Measurements from ENCODE around the gene TSPAN16. TPM values are rescaled to one million over a fixed set of nuclear protein-coding genes. Genes with fewer than 3 reads are reported as not detected.

TSPAN16 gene
- total RNA-seq, 1 donor from 2014 or later = not detected

- H3K36me3 Mint-ChIP-seq (ENCODE audit: low read depth) = no peaks in the 10 kb centered on the region
- peaks cover 5% of the 10 kb centered on the region for H3K4me1 Mint-ChIP-seq
- ATAC-seq (ENCODE audit: low read depth) (no peak), DNase-seq (no peak)
- ChIA-PET POLR2A (interaction anchor here (0.5 to 0.7 kb wide), 2 partner anchors 36 to 123 kb away, joined by 4 to 5 read pairs; no protein-coding TSS in a partner anchor), CTCF (no interaction called here)
- no peaks in the 10 kb centered on the region for H3K9me3 Mint-ChIP-seq
- no peak for TF ChIP-seq CTCF (IDR thresholded peaks at IDR 0.05)
- no peak overlapping the region for H3K27ac Mint-ChIP-seq
- intact Hi-C loops (cut with micrococcal nuclease) = no loop called here
- no peak overlapping the region for H3K4me3 Mint-ChIP-seq
- H3K27me3 Mint-ChIP-seq = no peaks in the 10 kb centered on the region
Measured at GRCh38 chr19:11257846-11258380, 38.0 kb upstream of the TSPAN16 start.

- no peaks in the 10 kb centered on the region for H3K9me3 Mint-ChIP-seq
- CTCF ChIA-PET = no interaction called here
- DNase-seq = no peak
- H3K4me1 Mint-ChIP-seq = peaks cover 7% of the 10 kb centered on the region
- POLR2A ChIA-PET = no interaction called here
- ATAC-seq (ENCODE audit: low read depth) = no peak
- H3K4me3 Mint-ChIP-seq = peak overlapping the region; percentile 61
- no peaks in the 10 kb centered on the region for H3K36me3 Mint-ChIP-seq (ENCODE audit: low read depth)
- intact Hi-C loops (cut with micrococcal nuclease) = loop anchor here (2.0 kb wide), 1 partner anchor 18 kb away; no protein-coding TSS in a partner anchor
- TF ChIP-seq CTCF (IDR thresholded peaks at IDR 0.05) = no peak
- H3K27ac Mint-ChIP-seq = no peak overlapping the region
- peaks cover 2% of the 10 kb centered on the region for H3K27me3 Mint-ChIP-seq
Measured at GRCh38 chr19:11260996-11261395, 35.0 kb upstream of the TSPAN16 start.

- TF ChIP-seq CTCF (IDR thresholded peaks at IDR 0.05) = no peak
- ATAC-seq (ENCODE audit: low read depth) (no peak), DNase-seq (no peak)
- Mint-ChIP-seq H3K27me3 (peaks cover 2% of the 10 kb centered on the region), H3K4me3 (peak overlapping the region; percentile 61), H3K27ac (no peak overlapping the region), H3K9me3 (no peaks in the 10 kb centered on the region), H3K36me3 (ENCODE audit: low read depth) (no peaks in the 10 kb centered on the region), H3K4me1 (peaks cover 7% of the 10 kb centered on the region)
- CTCF ChIA-PET = no interaction called here
- POLR2A ChIA-PET = no interaction called here
- intact Hi-C loops (cut with micrococcal nuclease) = loop anchor here (2.0 kb wide), 1 partner anchor 19 kb away; no protein-coding TSS in a partner anchor
Measured at GRCh38 chr19:11261431-11261970, 34.5 kb upstream of the TSPAN16 start.

- H3K4me1 Mint-ChIP-seq = peaks cover 7% of the 10 kb centered on the region
- CTCF ChIA-PET = no interaction called here
- POLR2A ChIA-PET = no interaction called here
- no peaks in the 10 kb centered on the region for H3K9me3 Mint-ChIP-seq
- H3K27ac Mint-ChIP-seq = no peak within 1 kb of the TSS
- H3K27me3 Mint-ChIP-seq = peaks cover 4% of the 10 kb centered on the region
- H3K36me3 Mint-ChIP-seq (ENCODE audit: low read depth) = no peaks in the 10 kb centered on the region
- DNase-seq (peak; percentile 37), ATAC-seq (ENCODE audit: low read depth) (peak; percentile 78)
- peak within 1 kb of the TSS; percentile 81 for H3K4me3 Mint-ChIP-seq
- intact Hi-C loops (cut with micrococcal nuclease) = loop anchor here (2.0 kb wide), 1 partner anchor 19 kb away; no protein-coding TSS in a partner anchor
- TF ChIP-seq CTCF (IDR thresholded peaks at IDR 0.05) = no peak
Measured at GRCh38 chr19:11261971-11262839, 33.8 kb upstream of the TSPAN16 start, which contains the start of gene DOCK6. DOCK6 (minus strand) TSS chr19:11262524; CDS start chr19:11262440, 84 bp downstream.

- no peak overlapping the region for H3K27ac Mint-ChIP-seq
- H3K9me3 Mint-ChIP-seq = no peaks in the 10 kb centered on the region
- ATAC-seq (ENCODE audit: low read depth) (no peak), DNase-seq (no peak)
- intact Hi-C loops (cut with micrococcal nuclease) = no loop called here
- H3K4me3 Mint-ChIP-seq = no peak overlapping the region
- peaks cover 7% of the 10 kb centered on the region for H3K4me1 Mint-ChIP-seq
- H3K27me3 Mint-ChIP-seq = peaks cover 13% of the 10 kb centered on the region
- POLR2A ChIA-PET = no interaction called here
- no peaks in the 10 kb centered on the region for H3K36me3 Mint-ChIP-seq (ENCODE audit: low read depth)
- CTCF ChIA-PET = no interaction called here
- no peak for TF ChIP-seq CTCF (IDR thresholded peaks at IDR 0.05)
Measured at GRCh38 chr19:11263726-11264125, 32.2 kb upstream of the TSPAN16 start.
